GM21737 (cell line): Measurements from ENCODE around the gene ABCD2.
"Not testable (repeated sequence)": the region's sequence is repeated elsewhere in the genome, so short reads cannot be mapped to it uniquely, and the experiment has no call there.

Source experiments
- ATAC-seq: cut with Tn5 transposase; IDR thresholded peaks from one replicate; pipeline ENCODE4 v1.9.1; 2021; ENCODE audit warnings: mild to moderate bottlenecking, moderate library complexity; ENCODE audit not compliant: unreplicated experiment

Gene ABCD2

DNA sequence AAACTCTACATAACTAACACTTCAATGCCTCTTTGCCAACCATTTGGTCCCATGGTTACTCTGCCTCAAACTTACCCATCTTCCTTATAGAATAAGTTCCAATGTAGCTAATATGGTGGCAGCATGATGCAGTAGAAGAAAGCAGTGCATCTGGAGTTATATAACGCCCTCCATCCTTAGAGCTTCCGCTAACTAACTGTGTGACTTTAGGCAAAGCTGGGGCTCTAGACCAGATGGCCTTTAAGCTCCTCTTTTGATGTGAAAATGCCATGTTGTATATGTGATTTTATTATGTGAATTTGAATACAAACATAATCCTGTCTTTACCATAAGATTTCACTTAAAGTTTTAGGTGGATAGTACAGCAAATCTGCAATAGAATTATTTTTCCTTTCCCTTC is 6.1 kb downstream of the ABCD2 start:
- no peak for ATAC-seq

GRCh38 chr12:39612250-39612649 is 7.4 kb downstream of the ABCD2 start:
- ATAC-seq: no peak

DNA sequence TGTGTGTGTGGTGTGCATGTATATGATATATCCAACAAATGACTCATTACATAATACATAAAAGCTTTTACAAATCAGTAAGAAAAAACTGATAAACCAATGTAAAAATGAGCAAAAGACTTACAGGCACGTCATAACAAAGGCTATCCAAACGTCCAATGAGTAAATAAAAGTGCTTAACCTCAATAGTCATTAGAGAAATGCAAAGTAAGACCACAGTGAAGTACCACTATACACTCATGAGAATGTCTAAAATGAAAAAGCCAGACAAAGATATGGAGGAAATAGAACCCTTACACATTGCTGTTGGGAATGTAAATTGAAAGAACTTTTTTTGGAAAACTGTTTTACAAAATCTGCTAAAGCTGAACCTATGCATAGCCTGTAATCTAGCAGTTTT is 7.8 kb downstream of the ABCD2 start:
- no peak for ATAC-seq

GRCh38 chr12:39610436-39611025 is 9.1 kb downstream of the ABCD2 start:
- no peak for ATAC-seq

DNA sequence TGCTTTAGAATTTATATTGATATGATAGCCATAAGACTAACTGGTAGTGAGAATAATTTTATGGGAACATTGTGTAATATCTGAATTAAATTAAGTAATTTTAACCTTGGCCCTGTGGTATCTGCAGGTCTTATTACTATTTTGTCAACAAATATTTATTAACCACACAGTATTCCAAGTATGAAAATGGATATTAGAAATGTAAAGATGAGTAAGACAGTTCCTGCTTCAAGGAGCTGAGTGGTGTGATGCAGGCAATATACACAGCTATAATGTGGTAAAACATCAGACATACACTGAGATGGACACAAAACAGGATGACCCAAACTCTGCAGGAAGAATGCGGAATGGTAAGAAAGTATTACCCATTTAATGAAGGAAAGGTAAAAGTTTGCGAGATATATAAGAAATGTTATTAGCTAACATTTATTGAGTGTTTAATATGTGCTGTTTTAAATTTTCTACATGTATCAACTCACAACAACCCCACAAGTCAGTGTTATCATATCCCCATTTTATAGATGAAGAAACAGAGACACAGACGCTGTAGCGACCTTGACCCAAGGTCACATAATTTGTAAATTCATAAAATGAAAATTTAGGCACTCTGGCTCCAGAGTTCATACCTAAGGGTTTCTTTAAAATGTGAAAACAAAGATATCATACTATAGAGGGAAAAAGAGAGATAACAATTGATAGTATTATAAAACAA is 12.7 kb downstream of the ABCD2 start:
- ATAC-seq: no peak

DNA sequence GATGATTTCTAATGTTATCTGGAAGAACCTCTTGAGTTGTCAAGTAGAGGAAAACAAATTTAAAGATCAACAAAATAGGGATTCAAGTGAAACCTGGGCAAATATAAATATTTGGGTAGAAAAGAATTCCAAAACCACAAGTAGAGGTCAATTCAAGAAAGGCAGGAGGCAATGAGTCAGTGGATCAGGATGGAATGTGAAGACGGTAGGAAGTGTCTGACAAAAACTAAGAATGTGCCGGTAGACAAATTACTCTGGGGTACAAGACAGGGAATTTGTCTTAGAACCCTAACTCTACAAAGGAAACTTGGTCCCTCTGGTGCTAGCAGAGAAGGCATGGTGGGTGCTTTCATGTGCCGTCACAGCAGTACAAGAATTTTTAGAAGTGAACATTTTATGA is 13.6 kb downstream of the ABCD2 start:
- no peak for ATAC-seq

DNA sequence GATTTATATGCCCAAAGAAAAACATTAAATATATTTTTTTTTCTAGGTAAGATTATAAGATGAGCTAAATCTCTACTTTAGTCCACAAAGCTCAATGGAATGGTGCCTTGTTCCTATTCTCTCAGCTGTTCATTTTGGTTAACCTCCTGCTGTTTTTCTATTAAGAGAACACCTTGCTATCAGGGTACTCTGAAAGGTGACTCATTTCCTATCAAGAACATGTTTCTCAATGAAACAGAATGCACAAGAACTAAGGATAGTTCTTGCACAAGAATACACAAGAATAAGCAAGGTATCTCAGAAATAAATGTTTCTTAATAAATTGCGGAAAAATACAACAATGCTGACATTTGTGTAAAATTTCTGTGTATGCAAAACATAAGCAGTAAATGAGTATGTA is 14.1 kb downstream of the ABCD2 start:
- no peak for ATAC-seq

DNA sequence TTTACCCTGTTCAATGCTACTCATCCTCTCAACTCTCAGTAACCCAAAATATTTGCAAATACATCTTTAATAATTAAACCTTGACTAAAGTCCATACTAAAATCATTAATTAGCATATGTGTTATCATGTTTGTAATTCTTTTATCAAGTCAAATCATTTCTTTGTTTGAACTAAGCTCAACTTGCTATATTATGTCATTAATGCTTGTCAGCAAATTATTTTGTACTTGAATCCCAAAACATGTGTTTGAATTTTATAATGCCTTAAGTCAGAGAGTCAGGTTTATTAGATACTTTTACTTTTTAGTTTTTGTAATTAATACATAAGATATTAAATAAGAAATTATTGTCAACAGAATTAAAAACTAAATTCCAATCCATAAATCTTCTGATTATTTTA is 16.5 kb downstream of the ABCD2 start:
- ATAC-seq: no peak

DNA sequence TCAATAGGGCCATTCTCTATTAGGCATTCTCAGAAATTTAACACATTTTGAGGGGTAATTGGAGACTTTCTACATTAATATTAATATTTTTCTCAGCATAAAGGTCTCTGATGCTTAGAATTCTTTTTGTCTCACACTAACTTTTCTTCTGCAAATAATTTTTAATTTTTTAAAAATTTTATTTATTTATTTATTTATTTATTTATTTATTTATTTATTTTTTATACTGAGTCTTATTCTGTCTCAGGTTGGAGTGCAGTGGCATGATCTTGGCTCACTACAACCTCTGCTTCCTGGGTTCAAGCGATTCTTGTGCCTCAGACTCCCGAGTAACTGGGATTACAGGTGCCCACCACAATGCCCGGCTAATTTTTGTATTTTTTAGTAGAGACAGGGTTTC is 17.7 kb downstream of the ABCD2 start:
- not testable (repeated sequence) for ATAC-seq

DNA sequence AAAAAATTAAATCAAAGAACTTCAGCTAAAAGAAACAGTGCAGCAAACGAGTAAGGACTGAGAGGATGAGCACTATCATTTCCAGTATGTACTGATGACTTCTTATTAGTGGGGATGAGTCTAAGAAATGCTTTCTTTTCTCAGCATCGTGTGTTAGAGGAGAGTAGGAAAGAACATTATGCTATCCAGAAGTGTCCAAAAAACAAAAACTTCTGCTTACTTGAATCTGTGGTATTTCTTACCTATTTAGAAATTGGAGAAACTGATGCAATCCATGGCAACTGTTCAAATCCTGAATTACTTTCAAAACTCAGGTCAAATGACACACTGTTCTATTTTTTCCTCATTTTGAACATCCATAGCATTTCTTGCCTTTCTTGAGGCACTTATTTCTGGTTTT is 23.7 kb downstream of the ABCD2 start:
- no peak for ATAC-seq

- ATAC-seq: no peak
Measured at GRCh38 chr12:39592295-39592694, 27.3 kb downstream of the ABCD2 start.

DNA sequence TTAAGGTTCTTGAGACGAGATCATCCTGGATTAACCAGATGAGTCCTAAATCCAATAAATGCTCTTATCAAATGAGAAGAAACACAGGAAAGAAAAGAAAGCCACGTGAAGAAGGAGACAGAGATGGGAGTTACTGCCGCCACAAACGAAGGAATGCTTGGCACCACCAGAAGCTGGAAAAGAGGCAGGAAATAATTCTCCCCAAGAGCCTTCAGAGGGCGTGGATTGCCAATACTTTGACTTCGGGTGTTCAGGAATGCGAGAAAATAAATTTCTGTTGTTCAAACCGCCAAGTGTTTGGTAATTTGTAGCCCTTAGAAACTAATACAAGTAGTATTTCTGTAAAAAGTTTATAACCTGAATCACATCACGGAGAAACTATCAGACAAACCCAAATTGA is 31.3 kb downstream of the ABCD2 start:
- ATAC-seq: no peak

GRCh38 chr12:39587225-39587624 is 32.4 kb downstream of the ABCD2 start:
- ATAC-seq: peak; percentile 90

- ATAC-seq: no peak
Measured at GRCh38 chr12:39586816-39587215, 32.8 kb downstream of the ABCD2 start.

DNA sequence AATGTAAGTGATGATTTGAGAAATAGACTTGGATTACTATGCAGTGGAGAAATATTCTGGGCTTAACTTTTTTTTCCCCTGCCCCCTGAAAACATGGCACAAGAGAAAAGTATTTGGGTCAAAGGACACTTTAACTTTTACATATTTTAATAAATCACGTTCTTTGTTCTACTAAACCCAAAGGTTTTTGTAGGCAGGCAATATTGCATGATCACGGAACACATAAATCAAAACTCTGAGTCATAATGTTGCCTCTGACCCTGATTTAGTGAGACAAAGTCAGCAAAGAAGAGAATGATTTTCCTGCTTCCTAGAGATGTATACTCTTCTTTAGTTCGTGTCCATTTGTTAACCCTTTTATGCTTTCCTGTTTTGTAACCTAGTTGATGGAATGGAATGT is 38.0 kb downstream of the ABCD2 start:
- ATAC-seq: no peak

GRCh38 chr12:39575498-39575875 is 44.1 kb downstream of the ABCD2 start:
- ATAC-seq: no peak

GRCh38 chr12:39574785-39575497 is 44.7 kb downstream of the ABCD2 start:
- ATAC-seq: no peak

GRCh38 chr12:39574378-39574777 is 45.2 kb downstream of the ABCD2 start:
- ATAC-seq: no peak

DNA sequence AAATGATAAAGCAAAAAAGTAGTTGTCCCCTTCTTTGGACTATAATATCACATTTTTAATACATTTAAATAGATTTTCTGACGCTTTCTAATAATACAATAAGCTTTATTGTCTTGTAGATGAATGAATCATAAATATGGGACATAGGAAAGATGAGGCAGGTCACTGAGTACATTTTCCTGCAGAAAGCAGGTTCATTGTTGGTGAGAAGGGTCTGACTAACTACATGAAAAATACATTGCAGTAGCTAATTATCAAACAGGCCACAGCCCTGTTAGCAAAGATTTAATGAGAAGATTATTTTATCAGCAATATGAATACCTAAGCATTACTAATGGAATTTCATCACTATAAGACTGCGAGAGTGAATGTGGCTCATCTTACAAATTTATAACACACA is 45.6 kb downstream of the ABCD2 start:
- ATAC-seq: no peak

GRCh38 chr12:39572551-39572950 is 47.1 kb downstream of the ABCD2 start:
- no peak for ATAC-seq

DNA sequence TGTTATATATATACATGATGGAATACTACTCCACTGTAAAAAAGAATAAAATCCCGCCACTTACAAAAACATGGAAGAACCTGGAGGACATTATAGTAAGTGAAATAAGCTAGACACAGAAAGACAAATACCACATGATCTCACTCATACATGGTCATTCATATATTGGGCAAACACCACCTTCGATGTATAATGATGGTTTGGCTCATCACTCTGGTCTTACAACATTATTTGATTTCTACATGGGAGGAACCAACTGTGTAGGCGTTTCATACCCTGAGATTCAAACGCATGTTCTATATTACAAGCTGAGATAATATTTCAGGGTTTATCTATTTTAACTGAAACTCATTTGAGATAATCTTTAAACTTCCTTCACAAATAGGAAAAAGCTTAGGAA is 48.3 kb downstream of the ABCD2 start:
- no peak for ATAC-seq

GRCh38 chr12:39553476-39553875 is 66.1 kb downstream of the ABCD2 start:
- no peak for ATAC-seq
